OCI-LY1 (cell line): ENCODE results near the gene MBD6.
"Not testable (repeated sequence)": the region's sequence is repeated elsewhere in the genome, so short reads cannot be mapped to it uniquely, and the experiment has no call there.

Source experiments
- H2AFZ ChIP-seq: fragments of 200-600 bp; sonication (generic), shearing (Covaris generic); 2 replicates; pipeline ENCODE4 v1.6.0; 2014; ENCODE audit warnings: antibody characterized with exemption, mild to moderate bottlenecking, low read length
- H3F3A ChIP-seq: fragments of 200-600 bp; sonication (generic), shearing (Covaris generic); 2 replicates; pipeline ENCODE4 v1.6.0; 2014; ENCODE audit warnings: mild to moderate bottlenecking, antibody characterized with exemption, low read length, moderate library complexity; ENCODE audit not compliant: insufficient read depth
- H3K27ac ChIP-seq: fragments of 200-600 bp; sonication (generic); 2 replicates; pipeline ENCODE4 v1.5.1; 2014; ENCODE audit warnings: low read length, mixed run types, mild to moderate bottlenecking, low read depth; ENCODE audit not compliant: poor library complexity, severe bottlenecking
- H3K27me3 ChIP-seq: fragments of 200-600 bp; sonication (generic); 2 replicates; pipeline ENCODE4 v1.6.0; 2014; ENCODE audit warnings: antibody characterized with exemption, mild to moderate bottlenecking, low read length, moderate library complexity; ENCODE audit not compliant: insufficient read depth
- H3K36me3 ChIP-seq: fragments of 200-600 bp; sonication (generic); 2 replicates; pipeline ENCODE4 v1.6.1; 2014; ENCODE audit warnings: mild to moderate bottlenecking, antibody characterized with exemption, low read length, moderate library complexity, mixed read lengths; ENCODE audit not compliant: insufficient read depth
- H3K4me1 ChIP-seq: fragments of 200-600 bp; sonication (generic); 2 replicates; pipeline ENCODE4 v1.5.1; 2014; ENCODE audit warnings: mild to moderate bottlenecking, low read length, moderate library complexity; ENCODE audit not compliant: insufficient read depth, severe bottlenecking
- H3K4me2 ChIP-seq: fragments of 200-600 bp; sonication (generic), shearing (Covaris generic); 2 replicates; pipeline ENCODE4 v1.6.1; 2014; ENCODE audit warnings: low read length
- H3K4me3 ChIP-seq: fragments of 200-600 bp; sonication (generic); 2 replicates; pipeline ENCODE4 v1.5.1; 2014; ENCODE audit warnings: low read length, low read depth, mild to moderate bottlenecking, mixed read lengths; ENCODE audit not compliant: poor library complexity, severe bottlenecking
- H3K79me2 ChIP-seq: fragments of 200-600 bp; shearing (Covaris generic); 2 replicates; pipeline ENCODE4 v1.6.1; 2016; ENCODE audit warnings: mixed run types, low read length, mixed read lengths; ENCODE audit not compliant: insufficient read depth
- H3K9ac ChIP-seq: fragments of 200-600 bp; sonication (generic), shearing (Covaris generic); 2 replicates; pipeline ENCODE4 v1.6.1; 2014; ENCODE audit warnings: mild to moderate bottlenecking, low read length, mixed read lengths
- H3K9me2 ChIP-seq: fragments of 200-600 bp; sonication (generic), shearing (Covaris generic); 2 replicates; pipeline ENCODE4 v1.6.1; 2014; ENCODE audit warnings: low read depth, mild to moderate bottlenecking, low read length, mixed read lengths
- H3K9me3 ChIP-seq: fragments of 200-600 bp; shearing (Covaris generic); 2 replicates; pipeline ENCODE4 v1.6.1; 2014; ENCODE audit warnings: low read length, mixed read lengths
- H4K20me1 ChIP-seq: fragments of 200-600 bp; sonication (generic), shearing (Covaris generic); 2 replicates; pipeline ENCODE4 v1.6.0; 2016; ENCODE audit warnings: mild to moderate bottlenecking, low read length; ENCODE audit not compliant: insufficient read depth
- CTCF ChIP-seq: fragments of 200-600 bp; sonication (generic), shearing (Covaris generic); IDR thresholded peaks from 2 replicates; pipeline ENCODE4 v1.5.1; 2017; ENCODE audit warnings: mild to moderate bottlenecking, antibody characterized with exemption, low read length, moderate library complexity, mixed read lengths
- EZH2 ChIP-seq: fragments of 200-600 bp; sonication (generic), shearing (Covaris generic); IDR thresholded peaks from 2 replicates; pipeline ENCODE4 v1.8.0; 2017; ENCODE audit warnings: borderline replicate concordance, mixed run types, mild to moderate bottlenecking, antibody characterized with exemption, low read length, moderate library complexity, mixed read lengths

The MBD6 gene

GRCh38 chr12:57513266-57513665 is 9.4 kb upstream of the MBD6 start:
- Histone ChIP-seq H3K9ac (no peak overlapping the region), H3K4me1 (peaks cover 2% of the 10 kb centered on the region), H3K4me3 (no peak overlapping the region), H2AFZ (no peak overlapping the region), H4K20me1 (no peaks in the 10 kb centered on the region), H3K79me2 (no peaks in the 10 kb centered on the region), H3K36me3 (peaks cover 92% of the 10 kb centered on the region), H3K27me3 (no peaks in the 10 kb centered on the region), H3K9me3 (no peaks in the 10 kb centered on the region), H3K4me2 (no peak overlapping the region), H3F3A (0 out of 2 replicates have a peak, but pooled peaks cover 3% of the 10 kb centered on the region), H3K27ac (no peak overlapping the region), H3K9me2 (no peaks in the 10 kb centered on the region)
- no peak for TF ChIP-seq CTCF
- TF ChIP-seq EZH2 = no peak

- not testable (repeated sequence) for H3F3A ChIP-seq
These were observed 8.9 kb upstream of the MBD6 start for GRCh38 chr12:57513677-57514076.

GRCh38 chr12:57514246-57514645 is 8.4 kb upstream of the MBD6 start:
- not testable (repeated sequence) for H3K9me3 ChIP-seq, H3K27me3 ChIP-seq, H3K4me3 ChIP-seq, H3K4me2 ChIP-seq, H2AFZ ChIP-seq, H3K79me2 ChIP-seq, H3F3A ChIP-seq, H3K9ac ChIP-seq, H3K9me2 ChIP-seq, H4K20me1 ChIP-seq, H3K27ac ChIP-seq
- Histone ChIP-seq H3K36me3 (peaks cover 94% of the 10 kb centered on the region), H3K4me1 (peaks cover 12% of the 10 kb centered on the region)

More at GRCh38 chr12:57513677-57514076, 8.9 kb upstream of the MBD6 start:
- H3K9ac ChIP-seq, H3K27ac ChIP-seq, H3K9me3 ChIP-seq, H3K4me1 ChIP-seq, H3K4me3 ChIP-seq, H2AFZ ChIP-seq, H4K20me1 ChIP-seq, H3K4me2 ChIP-seq, H3K79me2 ChIP-seq, H3K27me3 ChIP-seq, H3K9me2 ChIP-seq: not testable (repeated sequence)
- peaks cover 94% of the 10 kb centered on the region for H3K36me3 ChIP-seq

- H3K27ac ChIP-seq = no peak overlapping the region
- peaks cover 91% of the 10 kb centered on the region for H3K36me3 ChIP-seq
These were observed 7.8 kb upstream of the MBD6 start for GRCh38 chr12:57514720-57515407.

More at GRCh38 chr12:57514720-57515407, 7.8 kb upstream of the MBD6 start:
- Histone ChIP-seq H3K4me2 (no peak overlapping the region), H3K9me3 (no peaks in the 10 kb centered on the region), H3K79me2 (peaks cover 11% of the 10 kb centered on the region), H3F3A (0 out of 2 replicates have a peak, but pooled peaks cover 3% of the 10 kb centered on the region), H3K9ac (no peak overlapping the region), H3K4me3 (no peak overlapping the region), H3K4me1 (peaks cover 16% of the 10 kb centered on the region), H2AFZ (no peak overlapping the region), H4K20me1 (no peaks in the 10 kb centered on the region), H3K27me3 (no peaks in the 10 kb centered on the region), H3K9me2 (no peaks in the 10 kb centered on the region)
- TF ChIP-seq EZH2 = no peak
- TF ChIP-seq CTCF = no peak
